HCT116 (cell line): ENCODE data around the gene MSI2. TPM values are rescaled to one million over a fixed set of nuclear protein-coding genes. Genes with fewer than 3 reads are reported as not detected.

Experiments
- ATAC-seq: fragments of 200-7000 bp; cut with Tn5 transposase; 2 replicates; pipeline ENCODE4 v1.9.1; 2020; ENCODE audit warnings: mild to moderate bottlenecking, moderate library complexity
- BruUV-seq: library from RNA; stranded (reverse); fragments of 400-500 nt; replicated peaks from 2 replicates; lab custom pipeline; 2021; lab: Mats Ljungman, UMichigan
- CTCF ChIA-PET: fragments of 300-600 bp; sonication (Branson Sonifier 250); formaldehyde crosslinking; loops from one replicate; lab custom pipeline; 2021; ENCODE audit warnings: antibody characterized with exemption; lab: Charles Lee
- POLR2A ChIA-PET: fragments of 300-600, 350-600 bp; sonication (Branson Sonifier 250); formaldehyde crosslinking; loops from one replicate; lab custom pipeline; 2021; ENCODE audit warnings: antibody characterized with exemption; lab: Charles Lee
- RAD21 ChIA-PET, 2 experiments: fragments of 300-600 bp; sonication (Branson Sonifier 250); formaldehyde crosslinking; loops; one replicate each; lab custom pipeline; 2023; ENCODE audit warnings: low total read pairs in 2 of 2; ENCODE audit not compliant: uncharacterized antibody in 2 of 2, unreplicated experiment in 2 of 2, low non-redundant PET in 1 of 2; lab: Charles Lee
- DNase-seq: peaks from one replicate; pipeline ENCODE4 v3.0.0-alpha.2; 2010; ENCODE audit warnings: low read depth, low spot score
- H2AFZ ChIP-seq: fragments of 200-600 bp; shearing (Covaris generic), sonication (generic); 2 replicates; pipeline ENCODE4 v1.6.1; 2017; ENCODE audit warnings: low read depth, mixed run types, mixed read lengths, antibody characterized with exemption, low read length; ENCODE audit not compliant: poor library complexity, severe bottlenecking
- H3K27ac ChIP-seq: 2 replicates; pipeline ENCODE4 v1.5.1; 2012; ENCODE audit warnings: low read depth, low read length
- H3K27me3 ChIP-seq: fragments of 200-600 bp; sonication (generic); 2 replicates; pipeline ENCODE4 v1.6.1; 2016; ENCODE audit warnings: mixed run types, low read length, mixed read lengths; ENCODE audit not compliant: insufficient read depth
- H3K36me3 ChIP-seq, 2 experiments: fragments of 200-500 bp in 1 of 2; fragments of 200-600 bp in 1 of 2; sonication (Bioruptor generic) in 1 of 2; sonication (generic) in 1 of 2; 2 replicates each; pipeline versions ENCODE4 v1.5.1 to v1.6.1; 2014 to 2016; ENCODE audit warnings: low read length in 2 of 2, inconsistent platforms in 1 of 2, mixed read lengths in 1 of 2, mixed run types in 1 of 2; ENCODE audit not compliant: insufficient read depth in 2 of 2, control insufficient read depth in 1 of 2
- H3K4me1 ChIP-seq, 2 experiments: fragments of 200-600 bp in 1 of 2; sonication (generic) in 1 of 2; 2 replicates each; pipeline versions ENCODE4 v1.5.1 to v1.6.1; 2012 to 2017; ENCODE audit warnings: low read length in 2 of 2, inconsistent platforms in 1 of 2, mild to moderate bottlenecking in 1 of 2, mixed read lengths in 1 of 2, mixed run types in 1 of 2, moderate library complexity in 1 of 2; ENCODE audit not compliant: insufficient read depth in 2 of 2, control insufficient read depth in 1 of 2
- H3K4me2 ChIP-seq: fragments of 200-600 bp; sonication (generic); 2 replicates; pipeline ENCODE4 v1.6.1; 2017; ENCODE audit warnings: mixed run types, low read length, mixed read lengths
- H3K4me3 ChIP-seq, 2 experiments: fragments of 200-600 bp in 1 of 2; sonication (generic) in 1 of 2; replicated peaks in 1 of 2; 2 replicates each; pipeline ENCODE4 v1.5.1; 2011 to 2016; ENCODE audit warnings: low read length in 2 of 2, control low read depth in 1 of 2, low read depth in 1 of 2, mild to moderate bottlenecking in 1 of 2, mixed read lengths in 1 of 2, mixed run types in 1 of 2
- H3K79me2 ChIP-seq: fragments of 200-600 bp; sonication (generic); 2 replicates; pipeline ENCODE4 v1.6.1; 2017; ENCODE audit warnings: mild to moderate bottlenecking, mixed run types, low read length, moderate library complexity, mixed read lengths; ENCODE audit not compliant: insufficient read depth
- H3K9ac ChIP-seq: fragments of 200-600 bp; sonication (generic); 2 replicates; pipeline ENCODE4 v1.6.1; 2016; ENCODE audit warnings: low read length, mixed read lengths
- H3K9me2 ChIP-seq: fragments of 200-600 bp; sonication (generic), shearing (Covaris generic); 2 replicates; pipeline ENCODE4 v1.6.1; 2017; ENCODE audit warnings: mixed run types, mild to moderate bottlenecking, moderate library complexity; ENCODE audit not compliant: insufficient read depth
- H3K9me3 ChIP-seq, 2 experiments: fragments of 200-500 bp in 1 of 2; fragments of 200-600 bp in 1 of 2; sonication (Bioruptor generic) in 1 of 2; sonication (generic) in 1 of 2; 2 replicates each; pipeline ENCODE4 v1.6.1; 2014 to 2017; ENCODE audit warnings: low read length in 2 of 2, mixed read lengths in 2 of 2, inconsistent platforms in 1 of 2, low read depth in 1 of 2, mild to moderate bottlenecking in 1 of 2, mixed run types in 1 of 2, moderate library complexity in 1 of 2; ENCODE audit not compliant: control insufficient read depth in 1 of 2, insufficient read depth in 1 of 2
- H4K20me1 ChIP-seq: fragments of 200-600 bp; sonication (generic), shearing (Covaris generic); 2 replicates; pipeline ENCODE4 v1.6.1; 2017; ENCODE audit warnings: mixed run types, mild to moderate bottlenecking, moderate library complexity; ENCODE audit not compliant: insufficient read depth
- CBX3 ChIP-seq: IDR thresholded peaks from 2 replicates; pipeline ENCODE4 v1.6.1; 2012; ENCODE audit warnings: low read depth
- CEBPB ChIP-seq: IDR thresholded peaks from 2 replicates; pipeline ENCODE4 v1.6.1; 2012; ENCODE audit warnings: low read depth
- ELF1 ChIP-seq: IDR thresholded peaks from 2 replicates; pipeline ENCODE4 v1.6.1; 2012; ENCODE audit warnings: low read depth, borderline replicate concordance
- EZH2phosphoT487 ChIP-seq: fragments of 200-600 bp; IDR thresholded peaks from 2 replicates; pipeline ENCODE4 v1.6.1; 2018; ENCODE audit warnings: antibody characterized with exemption, borderline replicate concordance
- FOSL1 ChIP-seq: IDR thresholded peaks from 2 replicates; pipeline ENCODE4 v1.6.1; 2012; ENCODE audit warnings: low read depth
- POLR2AphosphoS5 ChIP-seq: IDR thresholded peaks from 2 replicates; pipeline ENCODE4 v1.6.1; 2011; ENCODE audit warnings: mild to moderate bottlenecking, low read depth, low read length, moderate library complexity
- RAD21 ChIP-seq: IDR thresholded peaks from 2 replicates; pipeline ENCODE4 v1.6.1; 2012; ENCODE audit warnings: low read depth, mild to moderate bottlenecking
- SIN3A ChIP-seq: IDR thresholded peaks from 2 replicates; pipeline ENCODE4 v1.6.1; 2012; ENCODE audit warnings: low read depth
- SP1 ChIP-seq: IDR thresholded peaks from 2 replicates; pipeline ENCODE4 v1.6.1; 2012; ENCODE audit warnings: low read depth
- YY1 ChIP-seq: IDR thresholded peaks from 2 replicates; pipeline ENCODE4 v1.6.1; 2011; ENCODE audit warnings: low read length, low read depth, moderate library complexity, mild to moderate bottlenecking; ENCODE audit not compliant: insufficient replicate concordance; ENCODE audit errors: extremely low read depth
- ZFX ChIP-seq: fragments of 450-650 bp; IDR thresholded peaks from 2 replicates; pipeline ENCODE4 v1.6.1; 2017
- ZNF274 ChIP-seq: fragments of 200-500 bp; sonication (Bioruptor generic); IDR thresholded peaks from 2 replicates; pipeline ENCODE4 v1.6.1; 2014; ENCODE audit warnings: mild to moderate bottlenecking, low read depth, low read length, inconsistent platforms
- intact Hi-C: fragments of 100-400 bp; cut with micrococcal nuclease; formaldehyde crosslinking; loops from 2 replicates; pipeline ENCODE4 v1.10.0; 2022
- total RNA-seq: library from RNA; stranded (reverse); gene quantifications from one replicate; pipeline ENCODE4 v1.2.1, GENCODE V29; 2021; ENCODE audit not compliant: unreplicated experiment
- TF ChIP-seq, protein P1 (sequence below): IDR thresholded peaks from 2 replicates; pipeline ENCODE4 v1.6.1; 2011; ENCODE audit warnings: mild to moderate bottlenecking, low read length, moderate library complexity; ENCODE audit not compliant: insufficient replicate concordance; ENCODE audit errors: extremely low read depth
- TF ChIP-seq, protein P2 (sequence below): IDR thresholded peaks from 2 replicates; pipeline ENCODE4 v1.6.1; 2012; ENCODE audit warnings: low read depth

The MSI2 gene
- total RNA-seq, 1 experiment from 2014 or later: 137 TPM

DNA sequence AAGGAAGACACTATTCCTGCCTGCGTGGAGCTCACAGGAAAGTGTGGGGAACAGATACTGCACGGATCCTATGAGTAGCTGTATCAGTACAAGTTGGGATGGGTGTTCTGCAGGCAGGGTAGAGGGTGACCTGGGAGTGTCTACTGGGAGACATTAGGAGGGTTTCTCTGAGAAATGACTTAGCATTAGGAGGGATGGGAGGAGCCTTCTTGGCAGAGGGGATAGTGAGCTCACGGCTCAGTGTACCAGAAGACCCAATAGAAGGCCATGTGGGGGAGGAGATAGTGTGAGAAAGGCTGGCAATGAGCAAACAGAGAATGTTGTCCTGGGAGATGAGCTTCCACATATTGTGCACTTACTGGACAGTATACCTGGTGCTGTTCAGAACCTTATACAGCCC, 109.1 kb downstream of the MSI2 start:
- H3K4me1 ChIP-seq: peaks cover 23 to 48% of the 10 kb centered on the region in 2 experiments
- no peak for DNase-seq
- RAD21 ChIA-PET: no interaction called here

DNA sequence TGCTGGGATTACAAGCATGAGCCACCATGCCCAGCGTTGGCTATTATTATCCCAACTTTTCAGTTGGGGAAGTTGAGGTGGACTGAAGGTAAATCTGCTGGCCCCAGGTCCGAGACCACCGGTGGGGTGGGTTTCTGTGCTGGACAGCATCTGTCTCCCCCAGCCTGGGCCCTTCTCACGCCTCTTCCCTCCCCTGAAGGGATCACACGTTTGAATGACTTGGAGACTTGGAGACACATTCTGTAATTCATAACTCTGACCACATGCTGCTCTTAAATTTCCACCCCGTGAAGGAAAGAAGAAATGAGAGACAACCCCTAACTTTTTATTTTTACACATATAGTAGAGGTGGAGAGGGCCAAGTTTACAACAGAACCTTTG, 109.8 kb downstream of the MSI2 start:
- H3K27ac ChIP-seq: no peak overlapping the region
- DNase-seq (no peak), ATAC-seq (no peak)
- no peaks in the 10 kb centered on the region for H3K9me2 ChIP-seq
- TF ChIP-seq, protein P1, sequence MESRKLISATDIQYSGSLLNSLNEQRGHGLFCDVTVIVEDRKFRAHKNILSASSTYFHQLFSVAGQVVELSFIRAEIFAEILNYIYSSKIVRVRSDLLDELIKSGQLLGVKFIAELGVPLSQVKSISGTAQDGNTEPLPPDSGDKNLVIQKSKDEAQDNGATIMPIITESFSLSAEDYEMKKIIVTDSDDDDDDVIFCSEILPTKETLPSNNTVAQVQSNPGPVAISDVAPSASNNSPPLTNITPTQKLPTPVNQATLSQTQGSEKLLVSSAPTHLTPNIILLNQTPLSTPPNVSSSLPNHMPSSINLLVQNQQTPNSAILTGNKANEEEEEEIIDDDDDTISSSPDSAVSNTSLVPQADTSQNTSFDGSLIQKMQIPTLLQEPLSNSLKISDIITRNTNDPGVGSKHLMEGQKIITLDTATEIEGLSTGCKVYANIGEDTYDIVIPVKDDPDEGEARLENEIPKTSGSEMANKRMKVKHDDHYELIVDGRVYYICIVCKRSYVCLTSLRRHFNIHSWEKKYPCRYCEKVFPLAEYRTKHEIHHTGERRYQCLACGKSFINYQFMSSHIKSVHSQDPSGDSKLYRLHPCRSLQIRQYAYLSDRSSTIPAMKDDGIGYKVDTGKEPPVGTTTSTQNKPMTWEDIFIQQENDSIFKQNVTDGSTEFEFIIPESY: no peak
- TF ChIP-seq CBX3: no peak
- no peak for TF ChIP-seq SIN3A
- TF ChIP-seq FOSL1: no peak
- TF ChIP-seq, protein P2, sequence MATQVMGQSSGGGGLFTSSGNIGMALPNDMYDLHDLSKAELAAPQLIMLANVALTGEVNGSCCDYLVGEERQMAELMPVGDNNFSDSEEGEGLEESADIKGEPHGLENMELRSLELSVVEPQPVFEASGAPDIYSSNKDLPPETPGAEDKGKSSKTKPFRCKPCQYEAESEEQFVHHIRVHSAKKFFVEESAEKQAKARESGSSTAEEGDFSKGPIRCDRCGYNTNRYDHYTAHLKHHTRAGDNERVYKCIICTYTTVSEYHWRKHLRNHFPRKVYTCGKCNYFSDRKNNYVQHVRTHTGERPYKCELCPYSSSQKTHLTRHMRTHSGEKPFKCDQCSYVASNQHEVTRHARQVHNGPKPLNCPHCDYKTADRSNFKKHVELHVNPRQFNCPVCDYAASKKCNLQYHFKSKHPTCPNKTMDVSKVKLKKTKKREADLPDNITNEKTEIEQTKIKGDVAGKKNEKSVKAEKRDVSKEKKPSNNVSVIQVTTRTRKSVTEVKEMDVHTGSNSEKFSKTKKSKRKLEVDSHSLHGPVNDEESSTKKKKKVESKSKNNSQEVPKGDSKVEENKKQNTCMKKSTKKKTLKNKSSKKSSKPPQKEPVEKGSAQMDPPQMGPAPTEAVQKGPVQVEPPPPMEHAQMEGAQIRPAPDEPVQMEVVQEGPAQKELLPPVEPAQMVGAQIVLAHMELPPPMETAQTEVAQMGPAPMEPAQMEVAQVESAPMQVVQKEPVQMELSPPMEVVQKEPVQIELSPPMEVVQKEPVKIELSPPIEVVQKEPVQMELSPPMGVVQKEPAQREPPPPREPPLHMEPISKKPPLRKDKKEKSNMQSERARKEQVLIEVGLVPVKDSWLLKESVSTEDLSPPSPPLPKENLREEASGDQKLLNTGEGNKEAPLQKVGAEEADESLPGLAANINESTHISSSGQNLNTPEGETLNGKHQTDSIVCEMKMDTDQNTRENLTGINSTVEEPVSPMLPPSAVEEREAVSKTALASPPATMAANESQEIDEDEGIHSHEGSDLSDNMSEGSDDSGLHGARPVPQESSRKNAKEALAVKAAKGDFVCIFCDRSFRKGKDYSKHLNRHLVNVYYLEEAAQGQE: no peak
- no peak for TF ChIP-seq ZFX
- TF ChIP-seq CEBPB: no peak
- TF ChIP-seq EZH2phosphoT487: no peak
- TF ChIP-seq POLR2AphosphoS5: no peak
- TF ChIP-seq ZNF274: no peak
- no peak for TF ChIP-seq ELF1
- TF ChIP-seq RAD21: no peak
- H3K4me2 ChIP-seq: no peak overlapping the region
- intact Hi-C loops: no loop called here
- H3K36me3 ChIP-seq: no peaks in the 10 kb centered on the region
- POLR2A ChIA-PET: no interaction called here
- H3K4me3 ChIP-seq: no peak overlapping the region
- no peaks in the 10 kb centered on the region for H3K9me3 ChIP-seq
- H2AFZ ChIP-seq: no peak overlapping the region
- H3K9ac ChIP-seq: no peak overlapping the region
- H3K4me1 ChIP-seq: peaks cover 31 to 56% of the 10 kb centered on the region in 2 experiments
- H3K27me3 ChIP-seq: no peaks in the 10 kb centered on the region
- RAD21 ChIA-PET: no interaction called here
- no TSS peak for BruUV-seq
- no peaks in the 10 kb centered on the region for H4K20me1 ChIP-seq
- peaks cover 6% of the 10 kb centered on the region; the same call in 1 of the 2 replicates for H3K79me2 ChIP-seq
- CTCF ChIA-PET: no interaction called here

More for the DNA sequence above, 109.1 kb downstream of the MSI2 start:
- Histone ChIP-seq H4K20me1 (no peaks in the 10 kb centered on the region), H3K9me3 (no peaks in the 10 kb centered on the region), H3K4me3 (no peak overlapping the region), H3K27me3 (no peaks in the 10 kb centered on the region), H2AFZ (no peak overlapping the region), H3K9ac (no peak overlapping the region), H3K79me2 (peaks cover 6% of the 10 kb centered on the region), H3K27ac (no peak overlapping the region), H3K36me3 (no peaks in the 10 kb centered on the region), H3K9me2 (no peaks in the 10 kb centered on the region), H3K4me2 (no peak overlapping the region)
- intact Hi-C loops: no loop called here
- ChIA-PET POLR2A (no interaction called here), CTCF (no interaction called here)
- TF ChIP-seq ELF1 (no peak), SP1 (no peak), SIN3A (no peak), YY1 (no peak), FOSL1 (no peak)
- ATAC-seq: no peak
- no TSS peak for BruUV-seq
